HK-2 (cell line): ENCODE measurements around the gene PIK3R3.
A peak's percentile ranks its signal among the peaks of the same experiment; 100 is the strongest.

Experiments used
- DNase-seq: peaks from one replicate; pipeline ENCODE4 v3.0.0-alpha.2; 2018; ENCODE audit not compliant: unreplicated experiment

The PIK3R3 gene

DNA sequence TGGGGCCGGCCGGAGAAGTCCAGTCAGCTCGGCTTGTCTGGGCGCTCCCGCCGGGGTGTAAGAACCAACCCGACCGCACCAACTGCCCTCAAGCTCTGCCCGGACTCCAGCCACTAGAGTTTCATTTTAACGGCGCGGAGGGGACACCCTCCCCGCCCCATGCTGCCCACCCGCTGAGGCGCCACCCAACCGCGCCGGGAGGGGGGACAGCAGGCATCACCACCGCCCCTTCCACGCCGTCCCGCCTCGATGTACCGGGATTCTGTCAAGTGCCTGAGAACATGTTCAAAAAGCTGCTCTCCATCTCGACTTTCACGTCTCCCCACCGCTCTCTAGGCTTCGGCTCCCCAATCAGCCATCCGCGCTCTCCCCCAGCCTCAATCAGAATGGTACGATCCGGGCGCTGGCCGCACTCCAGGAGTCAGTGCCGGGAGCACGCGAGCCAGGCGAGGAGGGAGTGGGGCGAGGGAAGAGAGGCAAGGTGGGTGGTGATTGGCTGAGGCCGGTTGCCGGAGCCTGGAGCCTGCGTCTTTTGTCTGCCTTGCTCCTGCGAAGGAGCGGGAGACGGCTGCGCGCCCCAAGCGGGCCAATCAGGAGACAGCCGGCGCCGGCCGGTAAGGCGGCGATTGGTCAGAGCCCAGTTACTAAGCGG, at the start of gene PIK3R3:
TSS of gene PIK3R3 (minus strand) at position 101 of the 652 bp plus-strand sequence. CDS start 677 bp downstream, outside the sequence.
- DNase-seq, result peak; percentile 99

DNA sequence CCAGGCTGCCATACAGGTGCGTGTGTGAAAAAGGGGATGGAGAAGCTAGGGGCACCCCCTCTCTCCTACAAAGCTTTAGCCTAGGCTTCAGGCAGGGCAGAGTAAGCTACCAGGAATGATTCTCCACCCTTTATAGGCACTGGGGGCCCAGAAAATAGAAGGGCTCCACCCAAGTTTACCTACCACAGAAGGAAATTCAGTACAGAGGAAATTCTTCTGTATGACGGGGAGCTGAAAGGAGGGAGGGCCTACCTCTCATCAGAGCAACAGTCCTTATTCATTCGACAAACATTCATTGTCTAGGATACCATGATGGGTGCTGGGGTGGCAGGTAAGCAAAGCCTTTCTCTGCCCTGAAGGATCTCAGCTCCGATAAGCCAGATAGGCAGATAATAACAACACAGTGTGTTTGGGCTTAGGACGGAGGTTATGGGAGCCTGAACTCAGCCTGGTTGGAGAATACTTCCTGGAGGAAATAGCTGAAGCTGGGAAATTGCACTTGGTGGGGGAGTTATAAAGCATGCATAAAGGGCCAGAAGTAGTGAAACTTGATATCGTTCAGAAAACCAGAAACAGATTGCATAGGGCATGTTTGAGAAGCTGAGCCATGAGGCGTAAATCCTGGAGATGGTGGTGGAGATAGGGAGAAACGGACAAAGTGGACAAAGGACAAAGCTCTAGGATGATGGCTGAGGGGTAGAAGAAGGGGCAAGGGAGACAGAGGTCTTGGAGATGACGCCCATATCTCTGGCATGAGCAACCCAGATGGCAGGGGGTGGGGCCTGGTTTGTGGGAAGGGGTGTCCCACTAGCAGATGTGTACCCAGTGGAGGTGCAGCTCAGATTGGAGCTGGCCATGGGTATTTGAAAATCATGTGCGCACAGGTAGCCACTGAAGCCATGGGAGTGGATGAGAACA, 49.2 kb upstream of the PIK3R3 start:
- peak; percentile 30 for DNase-seq

GRCh38 chr1:46180082-46180616, 47.7 kb upstream of the PIK3R3 start:
- peak; percentile 77 for DNase-seq

DNA sequence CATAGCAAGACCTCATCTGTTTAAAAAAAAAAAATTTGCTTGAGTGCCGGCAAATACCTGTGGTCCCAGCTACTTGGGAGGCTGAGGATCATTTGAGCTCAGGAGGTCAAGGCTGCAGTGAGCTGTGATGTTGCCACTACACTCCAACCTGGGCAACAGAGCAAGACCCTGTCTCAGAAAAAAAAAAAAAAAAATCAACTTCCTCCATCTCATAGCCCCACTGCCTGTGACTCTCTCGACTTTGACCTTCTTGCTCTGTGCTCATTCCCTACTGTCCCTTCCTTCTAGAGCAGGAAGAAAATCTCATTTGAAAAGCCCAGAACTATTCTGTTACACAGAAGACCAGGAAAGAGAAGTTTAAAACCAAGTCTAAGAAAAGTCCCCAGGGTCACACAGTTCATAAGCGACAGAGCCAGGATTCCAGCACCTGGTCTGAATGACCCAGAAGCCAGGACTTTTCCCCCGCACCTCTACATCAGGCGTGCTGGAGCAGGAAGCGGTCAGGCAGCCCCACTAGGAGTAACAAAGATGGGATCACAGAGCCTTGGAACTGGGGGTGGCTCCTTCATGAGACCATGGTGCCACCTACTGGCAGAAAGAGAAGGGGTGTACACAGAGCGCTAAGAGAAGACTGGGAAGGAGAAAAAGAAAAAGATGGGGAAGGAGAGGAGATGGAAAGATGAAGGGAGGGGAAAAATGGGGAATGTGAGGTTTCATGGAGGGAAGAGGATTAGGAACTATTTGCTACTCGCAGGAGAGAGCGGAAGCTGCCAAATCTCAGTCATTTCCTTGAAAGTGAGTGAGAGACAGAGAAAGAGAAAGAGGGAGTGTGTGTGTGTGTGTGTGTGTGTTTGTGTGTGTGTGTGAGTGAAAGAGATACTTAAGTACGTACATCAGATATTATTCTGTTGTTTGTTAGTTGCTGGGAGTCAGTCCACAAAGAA, 47.0 kb upstream of the PIK3R3 start:
- DNase-seq, result peak; percentile 84

DNA sequence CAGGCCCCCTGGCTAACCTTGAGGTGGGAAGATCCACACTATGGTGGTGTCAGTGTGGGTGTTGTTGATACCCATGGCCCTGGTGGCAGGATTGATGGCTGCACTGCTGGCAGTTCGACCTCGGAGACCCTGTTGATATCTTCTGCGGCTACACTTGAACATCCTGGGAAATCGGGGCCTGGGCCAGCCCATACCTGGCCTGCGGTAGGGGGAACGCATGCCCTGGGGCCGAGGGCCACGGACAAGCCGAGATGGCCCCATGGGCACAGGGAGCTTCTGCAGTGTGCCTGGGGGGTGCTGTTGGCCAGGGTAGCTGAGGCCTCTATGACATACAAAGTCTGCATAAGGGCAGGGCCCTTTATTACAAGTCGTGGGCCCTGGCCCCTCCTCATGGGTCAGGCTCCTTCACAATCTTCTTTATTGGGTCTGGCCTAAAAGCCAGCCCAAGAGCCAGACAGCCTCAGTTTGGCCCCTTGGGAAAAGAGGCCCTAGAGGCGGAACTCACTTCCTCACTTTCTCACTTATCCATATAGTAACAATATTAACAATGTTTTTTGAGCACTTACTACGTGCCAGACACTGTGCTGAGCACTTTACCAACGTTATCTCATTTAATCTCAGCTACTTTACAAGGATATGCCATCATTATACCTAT, 43.9 kb upstream of the PIK3R3 start, which contains the start of gene P3R3URF:
TSS of gene P3R3URF (minus strand) at position 278 of the 655 bp plus-strand sequence. CDS start at position 261, 17 bp downstream.
- no peak for DNase-seq

GRCh38 chr1:46175243-46175642, 42.8 kb upstream of the PIK3R3 start:
- no peak for DNase-seq

- DNase-seq, result no peak
Measured at GRCh38 chr1:46174448-46175231, 42.2 kb upstream of the PIK3R3 start, which contains the start of gene TSPAN1. TSPAN1 (plus strand) TSS chr1:46175087; CDS start chr1:46181108, 6,021 bp downstream.

GRCh38 chr1:46173361-46173856, 41.0 kb upstream of the PIK3R3 start:
- DNase-seq, result no peak

DNA sequence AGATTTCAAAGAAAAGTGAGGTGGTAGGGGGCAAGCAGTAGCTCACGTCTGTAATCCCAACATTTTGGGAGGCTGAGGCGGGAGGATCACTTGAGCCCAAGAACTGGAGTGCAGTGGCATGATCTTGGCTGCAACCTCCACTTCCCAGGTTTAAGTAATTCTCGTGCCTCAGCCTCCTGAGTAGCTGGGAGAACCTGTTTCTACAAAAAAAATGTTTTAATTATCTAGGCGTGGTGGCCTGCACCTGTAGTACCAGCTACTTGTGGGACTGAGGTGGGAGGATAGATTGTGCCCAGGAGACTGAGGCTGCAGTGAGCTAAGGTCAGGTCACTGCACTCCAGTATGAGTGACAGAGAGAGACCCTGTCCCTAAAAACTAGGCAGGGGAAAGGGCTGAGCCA, 39.9 kb upstream of the PIK3R3 start:
- DNase-seq, result no peak

GRCh38 chr1:46171871-46172270, 39.4 kb upstream of the PIK3R3 start:
- no peak for DNase-seq

GRCh38 chr1:46171351-46171750, 38.9 kb upstream of the PIK3R3 start:
- no peak for DNase-seq

GRCh38 chr1:46169811-46170454, 37.5 kb upstream of the PIK3R3 start:
- no peak for DNase-seq

GRCh38 chr1:46168477-46168876, 36.0 kb upstream of the PIK3R3 start:
- no peak for DNase-seq

GRCh38 chr1:46166521-46167462, 34.4 kb upstream of the PIK3R3 start:
- DNase-seq, result no peak

- no peak for DNase-seq
Measured at GRCh38 chr1:46160212-46160611, 27.8 kb upstream of the PIK3R3 start.

- no peak for DNase-seq
Measured at GRCh38 chr1:46159516-46159915, 27.1 kb upstream of the PIK3R3 start.

DNA sequence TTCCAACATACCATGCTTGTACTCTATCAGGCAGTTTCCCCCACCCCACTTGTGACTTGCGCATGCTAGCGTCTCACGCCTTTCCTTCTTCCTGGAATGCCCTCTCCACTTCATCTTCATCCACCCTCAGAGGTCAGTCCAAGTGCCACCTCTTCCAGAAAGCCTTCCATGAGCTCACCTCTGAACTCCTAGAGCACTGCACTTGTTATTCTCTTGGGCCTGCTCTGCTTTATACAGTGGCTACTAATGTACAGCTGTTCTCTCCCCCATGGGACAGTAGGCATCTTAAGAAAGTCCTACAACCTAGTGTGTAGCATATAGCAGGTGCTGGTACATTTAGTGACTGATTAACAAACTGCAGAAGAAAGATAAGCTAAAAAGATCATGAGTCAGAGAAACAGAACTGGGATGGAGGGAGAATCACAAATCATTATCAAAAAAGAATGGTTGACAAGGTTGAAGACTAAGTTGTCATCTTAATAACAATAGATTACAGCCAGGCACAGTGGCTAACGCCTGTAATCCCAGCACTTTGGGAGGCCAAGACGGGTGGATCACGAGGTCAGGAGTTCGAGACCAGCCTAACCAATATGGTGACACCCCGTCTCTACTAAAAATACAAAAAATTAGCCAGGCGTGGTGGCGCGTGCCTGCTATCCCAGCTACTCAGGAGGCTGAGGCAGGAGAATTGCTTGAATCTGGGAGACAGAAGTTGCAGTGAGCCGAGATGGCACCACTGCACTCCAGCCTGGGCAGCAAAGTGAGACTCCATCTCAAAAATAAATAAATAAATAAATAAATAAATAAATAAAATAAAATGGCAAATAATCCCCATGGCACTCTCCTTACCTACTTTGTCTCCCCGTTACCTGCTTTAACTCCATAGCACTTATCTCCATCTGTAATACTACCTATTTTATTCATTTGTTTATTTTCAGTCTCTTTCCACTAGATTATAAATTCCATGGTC, 26.2 kb upstream of the PIK3R3 start:
- no peak for DNase-seq
